CD4-positive, alpha-beta T cell (primary cell): Measurements from ENCODE around the gene RASIP1. TPM values are rescaled to one million over a fixed set of nuclear protein-coding genes. Genes with fewer than 3 reads are reported as not detected.

Source experiments
- ATAC-seq: fragments of 200-7000 bp; cut with Tn5 transposase; one replicate; pipeline ENCODE4 v1.10.0; 2022; ENCODE audit warnings: mild to moderate bottlenecking; ENCODE audit not compliant: poor library complexity
- CTCF ChIA-PET: fragments of 350-600 bp; sonication (Branson Sonifier 250); formaldehyde crosslinking; loops from one replicate; lab custom pipeline; 2021; ENCODE audit warnings: antibody characterized with exemption, inconsistent platforms; lab: Charles Lee
- POLR2A ChIA-PET: fragments of 350-600 bp; sonication (Branson Sonifier 250); formaldehyde crosslinking; loops from one replicate; lab custom pipeline; 2021; ENCODE audit warnings: antibody characterized with exemption, inconsistent platforms; lab: Charles Lee
- DNase-seq, 14 experiments: peaks; one replicate each; pipeline ENCODE4 v3.0.0-alpha.2; 2013 to 2020; ENCODE audit warnings: mixed read lengths in 2 of 14
- H3K27ac ChIP-seq, 2 donors: one replicate each; pipeline versions ENCODE4 v1.5.1 to v1.7.0; 2013; ENCODE audit warnings: low read length in 2 of 2, low read depth in 1 of 2, mild to moderate bottlenecking in 1 of 2
- H3K27me3 ChIP-seq, 2 experiments: 1 replicate in 1 of 2; 2 replicates in 1 of 2; pipeline versions ENCODE4 v1.6.1 to v1.7.0; 2013; ENCODE audit warnings: low read length in 2 of 2, control low read depth in 1 of 2, mild to moderate bottlenecking in 1 of 2, moderate library complexity in 1 of 2; ENCODE audit not compliant: insufficient read depth in 2 of 2, control insufficient read depth in 1 of 2
- H3K36me3 ChIP-seq: one replicate; pipeline ENCODE4 v1.6.1; 2013; ENCODE audit warnings: low read length, control low read depth; ENCODE audit not compliant: insufficient read depth
- H3K4me1 ChIP-seq: one replicate; pipeline ENCODE4 v1.6.1; 2013; ENCODE audit warnings: low read length, control low read depth; ENCODE audit not compliant: insufficient read depth
- H3K4me3 ChIP-seq: one replicate; pipeline ENCODE4 v1.5.1; 2013; ENCODE audit warnings: mild to moderate bottlenecking, low read length, moderate library complexity
- H3K9me3 ChIP-seq, 2 experiments: 1 replicate in 1 of 2; 2 replicates in 1 of 2; pipeline versions ENCODE4 v1.6.1 to v1.7.0; 2013; ENCODE audit warnings: low read length in 2 of 2, mild to moderate bottlenecking in 2 of 2, control low read depth in 1 of 2, moderate library complexity in 1 of 2; ENCODE audit not compliant: control insufficient read depth in 1 of 2, insufficient read depth in 1 of 2
- H3K27ac Mint-ChIP-seq: one replicate; pipeline ENCODE4 v1.8.0; 2020; ENCODE audit warnings: mixed read lengths
- H3K27me3 Mint-ChIP-seq: one replicate; pipeline ENCODE4 v1.8.0; 2021; ENCODE audit warnings: mixed read lengths
- H3K36me3 Mint-ChIP-seq: one replicate; pipeline ENCODE4 v1.8.0; 2021; ENCODE audit warnings: low read depth, mixed read lengths
- H3K4me1 Mint-ChIP-seq: one replicate; pipeline ENCODE4 v1.8.0; 2021; ENCODE audit warnings: low read depth, mixed read lengths
- H3K4me3 Mint-ChIP-seq: one replicate; pipeline ENCODE4 v1.8.0; 2020; ENCODE audit warnings: mild to moderate bottlenecking, mixed read lengths
- H3K9me3 Mint-ChIP-seq: one replicate; pipeline ENCODE4 v1.8.0; 2020; ENCODE audit warnings: mixed read lengths
- CTCF ChIP-seq: fragments of 200-600 bp; IDR thresholded peaks from one replicate; pipeline ENCODE4 v1.8.0; 2022; ENCODE audit warnings: antibody characterized with exemption, mild to moderate bottlenecking
- intact Hi-C, 2 experiments: fragments of 100-400 bp; cut with DNase I in 1 of 2; cut with micrococcal nuclease in 1 of 2; formaldehyde crosslinking; loops; one replicate each; pipeline versions ENCODE4 v1.15.1 to v1.9.0; 2023 to 2025; cut with DNase I, micrococcal nuclease
- total RNA-seq, 174 experiments: library from RNA in 2 of 174; stranded (reverse) in 2 of 174; gene quantifications; one replicate each; pipeline ENCODE4 v1.2.3 and lab custom pipeline; 2021 to 2026

RASIP1 gene
- total RNA-seq, 2 experiments from 2014 or later, result 0.55 to 0.56 TPM

- no peak for ATAC-seq
Measured at GRCh38 chr19:48703316-48703715, 37.1 kb downstream of the RASIP1 start.

GRCh38 chr19:48702701-48703100 lies 37.7 kb downstream of the RASIP1 start:
- ATAC-seq, result no peak
- ChIA-PET CTCF (no interaction called here), POLR2A (no interaction called here)
- Mint-ChIP-seq H3K4me3 (no peak overlapping the region), H3K27ac (no peak overlapping the region), H3K27me3 (peaks cover 8% of the 10 kb centered on the region), H3K9me3 (no peaks in the 10 kb centered on the region), H3K4me1 (no peaks in the 10 kb centered on the region), H3K36me3 (peaks cover 39% of the 10 kb centered on the region)
- H3K27me3 ChIP-seq, result peaks cover 0 to 2% of the 10 kb centered on the region in 2 experiments
- DNase-seq, result no peak
- no peak for TF ChIP-seq CTCF
- intact Hi-C loops, result no loop called here
- no peak overlapping the region for H3K4me3 ChIP-seq
- H3K4me1 ChIP-seq, result no peaks in the 10 kb centered on the region
- H3K36me3 ChIP-seq, result peaks cover 13% of the 10 kb centered on the region
- no peaks in the 10 kb centered on the region for H3K9me3 ChIP-seq
- H3K27ac ChIP-seq, result no peak overlapping the region

More at GRCh38 chr19:48703316-48703715, 37.1 kb downstream of the RASIP1 start:
- no peaks in the 10 kb centered on the region for H3K9me3 ChIP-seq
- peaks cover 13% of the 10 kb centered on the region for H3K36me3 ChIP-seq
- Mint-ChIP-seq H3K27ac (no peak overlapping the region), H3K36me3 (peaks cover 39% of the 10 kb centered on the region), H3K27me3 (peaks cover 8% of the 10 kb centered on the region), H3K9me3 (no peaks in the 10 kb centered on the region), H3K4me3 (no peak overlapping the region), H3K4me1 (no peaks in the 10 kb centered on the region)
- peaks cover 0 to 2% of the 10 kb centered on the region in 2 experiments for H3K27me3 ChIP-seq
- no peak overlapping the region for H3K4me3 ChIP-seq
- no peak for DNase-seq
- CTCF ChIA-PET, result no interaction called here
- intact Hi-C loops, result no loop called here
- no peak for TF ChIP-seq CTCF
- no peak overlapping the region for H3K27ac ChIP-seq
- H3K4me1 ChIP-seq, result no peaks in the 10 kb centered on the region
- POLR2A ChIA-PET, result no interaction called here

GRCh38 chr19:48698046-48698445 lies 42.4 kb downstream of the RASIP1 start:
- Histone ChIP-seq H3K4me3 (no peak overlapping the region), H3K27me3 (peaks cover 12 to 18% of the 10 kb centered on the region in 2 experiments), H3K9me3 (no peaks in the 10 kb centered on the region), H3K27ac (no peak overlapping the region), H3K36me3 (no peaks in the 10 kb centered on the region), H3K4me1 (peaks cover 10% of the 10 kb centered on the region)
- no peak for ATAC-seq
- CTCF ChIA-PET, result no interaction called here
- intact Hi-C loops, result no loop called here
- TF ChIP-seq CTCF, result no peak
- POLR2A ChIA-PET, result interaction anchor here (1.1 kb wide), 1 partner anchor 17 kb away, joined by 3 read pairs; no protein-coding TSS in a partner anchor
- Mint-ChIP-seq H3K36me3 (peaks cover 12% of the 10 kb centered on the region), H3K9me3 (no peaks in the 10 kb centered on the region), H3K4me3 (no peak overlapping the region), H3K27ac (no peak overlapping the region), H3K4me1 (peaks cover 9% of the 10 kb centered on the region), H3K27me3 (peaks cover 16% of the 10 kb centered on the region)
- DNase-seq, result no peak
